GM21737 (cell line): ENCODE data around the gene TMTC1.

Experiments used
- ATAC-seq: cut with Tn5 transposase; IDR thresholded peaks from one replicate; pipeline ENCODE4 v1.9.1; 2021; ENCODE audit warnings: mild to moderate bottlenecking, moderate library complexity; ENCODE audit not compliant: unreplicated experiment

TMTC1 gene

DNA sequence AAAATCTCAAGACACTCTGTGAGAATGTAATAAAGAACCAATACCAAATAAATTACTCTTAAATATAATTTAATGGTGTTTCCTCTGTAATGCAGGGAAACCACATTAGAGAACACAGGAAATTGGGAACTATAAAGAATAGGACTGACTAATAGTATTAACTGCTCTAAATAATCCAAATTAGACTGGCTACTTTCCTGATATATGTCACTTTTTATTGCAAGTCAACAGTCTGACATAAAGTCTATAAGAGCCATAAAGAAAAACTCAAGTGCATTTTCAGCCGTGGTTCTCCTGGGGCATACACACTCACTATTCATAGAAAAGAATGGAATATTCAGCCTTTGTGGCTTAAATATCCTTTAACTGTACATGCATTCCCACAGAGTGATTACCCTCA is 161.5 kb downstream of the TMTC1 start:
- no peak for ATAC-seq

DNA sequence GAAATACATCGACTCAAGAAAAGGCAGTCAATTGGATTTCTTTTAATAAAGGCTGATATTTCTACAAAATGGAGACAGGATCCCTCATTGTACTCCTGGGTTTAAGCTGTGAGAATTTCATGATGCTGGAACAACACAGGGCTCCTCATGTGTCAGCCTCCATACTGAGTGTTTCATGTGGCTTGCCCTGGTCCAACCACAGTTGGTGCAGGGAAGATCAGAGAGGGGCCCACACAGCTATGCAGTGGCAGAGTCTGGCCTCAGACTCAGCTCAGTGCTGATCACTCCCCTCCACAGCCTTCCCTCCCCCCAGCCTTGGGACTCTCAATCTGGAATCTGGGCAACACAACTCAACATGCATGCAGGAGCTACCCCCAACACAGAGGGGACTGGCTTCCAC is 163.7 kb downstream of the TMTC1 start:
- no peak for ATAC-seq

DNA sequence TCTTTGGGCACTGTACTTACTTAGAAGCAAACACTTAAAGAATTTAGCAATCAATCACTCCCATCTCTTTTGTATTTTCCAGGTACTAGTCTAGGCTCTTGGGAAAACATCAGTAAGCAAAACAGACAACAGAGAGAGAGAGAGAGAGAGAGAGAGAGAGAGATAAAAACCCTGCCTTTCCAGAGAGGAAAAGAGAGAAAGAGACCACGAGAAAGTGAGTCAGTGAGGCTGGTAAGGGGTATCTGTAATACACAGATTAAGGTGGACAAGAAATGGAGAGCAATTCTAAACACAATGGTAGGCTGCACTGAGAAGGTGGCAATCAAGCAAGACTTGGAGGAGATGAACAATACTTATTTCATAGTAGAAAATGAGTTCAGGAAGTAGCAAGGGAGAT is 166.3 kb downstream of the TMTC1 start:
- ATAC-seq, result no peak

DNA sequence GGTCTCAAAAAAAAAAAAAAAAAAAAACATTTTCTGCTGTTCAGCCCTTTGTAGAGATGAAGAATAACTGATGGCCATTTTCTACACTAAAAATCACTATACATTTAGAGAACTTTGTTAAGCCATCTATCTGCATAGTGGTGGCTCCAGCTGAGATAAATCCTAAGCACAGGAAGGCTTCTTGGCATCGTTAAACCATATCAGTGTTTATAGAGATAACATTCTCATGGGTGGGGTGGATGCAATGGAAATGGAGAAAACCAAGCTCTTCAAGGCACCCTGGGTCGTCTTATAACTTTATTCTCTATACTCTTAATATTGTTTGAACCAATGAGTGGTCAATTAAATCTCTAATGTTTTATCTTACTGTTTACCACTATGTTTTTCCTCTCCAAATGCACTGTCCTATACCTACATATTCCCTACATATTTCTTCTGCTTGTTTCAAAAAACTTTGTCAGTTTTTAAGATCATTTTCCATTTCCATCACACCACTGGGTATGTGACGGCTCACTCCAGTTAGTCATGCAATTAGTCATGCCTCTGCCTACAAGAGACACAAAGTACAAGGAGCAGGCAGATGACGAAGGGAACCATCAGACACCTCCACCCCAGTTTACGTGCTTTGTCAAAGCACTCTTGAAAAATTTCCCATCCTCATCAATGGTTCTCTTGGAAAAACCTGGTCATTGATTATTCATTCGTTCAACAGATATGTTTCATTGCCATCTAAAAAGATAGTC is 166.9 kb downstream of the TMTC1 start:
- no peak for ATAC-seq

DNA sequence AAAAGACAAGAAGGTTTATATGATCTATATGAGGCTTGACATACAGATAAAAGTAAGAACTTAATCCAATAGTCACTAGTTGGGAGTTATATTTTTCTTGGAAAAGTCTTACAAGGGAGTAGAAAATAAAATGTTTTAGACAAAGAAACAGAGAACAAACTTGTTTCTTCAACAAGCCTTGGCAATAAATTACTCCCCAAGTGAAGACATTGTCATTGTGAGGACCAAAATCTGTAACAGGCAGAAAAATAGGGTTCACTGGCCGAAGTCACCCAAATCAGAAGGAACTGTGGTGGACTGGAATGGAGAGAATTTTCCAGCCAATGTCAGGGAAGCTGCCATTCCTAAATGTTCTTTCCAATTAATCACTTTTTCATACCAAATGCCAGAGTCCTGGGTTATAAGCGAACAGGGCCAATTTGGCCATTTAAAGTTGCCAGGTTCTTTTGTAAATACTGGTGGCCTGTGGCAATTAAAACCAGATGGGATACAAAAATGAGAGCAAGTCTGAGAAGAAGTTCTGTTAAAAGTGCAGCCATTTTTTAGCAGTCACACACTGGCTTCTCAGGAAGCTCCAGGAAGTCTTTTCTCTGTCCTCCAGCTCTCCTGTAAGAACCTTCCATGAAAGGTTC is 168.9 kb downstream of the TMTC1 start:
- ATAC-seq, result no peak

DNA sequence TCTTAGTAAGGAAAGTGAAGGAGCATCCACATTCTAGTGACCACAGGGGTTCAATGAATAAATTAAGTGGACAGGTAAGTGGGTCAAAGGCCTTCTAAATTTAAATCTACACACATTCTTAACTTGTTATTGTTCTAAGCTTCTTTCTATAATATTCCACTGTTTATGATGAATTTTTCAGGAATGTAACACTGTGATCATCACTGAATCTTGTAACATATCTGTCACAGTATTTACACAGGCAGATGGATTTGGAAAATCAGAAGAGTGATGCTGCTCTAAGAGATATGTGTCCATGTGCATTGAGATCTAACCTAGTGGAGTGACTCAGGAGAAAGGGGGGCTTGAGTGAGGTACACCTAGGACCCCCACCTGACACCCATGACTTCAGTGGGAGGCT is 170.8 kb downstream of the TMTC1 start:
- no peak for ATAC-seq

DNA sequence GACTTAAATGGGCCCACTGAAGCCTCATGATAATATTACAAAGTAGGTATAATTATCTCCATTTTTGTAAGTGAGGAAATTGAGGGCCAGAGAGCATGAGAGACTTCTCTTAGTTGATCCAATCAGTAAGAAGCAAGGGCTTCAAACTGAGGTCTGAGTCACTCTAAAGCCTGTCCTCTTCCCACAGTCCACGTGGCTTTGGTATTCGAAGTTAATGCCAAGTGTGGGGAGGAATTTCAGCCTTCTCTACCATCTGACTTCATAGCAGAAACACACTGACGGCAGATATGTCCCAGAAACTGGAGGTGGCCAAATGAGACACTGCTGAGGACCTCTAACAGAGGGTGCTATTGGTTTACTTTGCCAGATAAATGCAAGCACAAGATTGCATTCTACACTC is 171.8 kb downstream of the TMTC1 start:
- no peak for ATAC-seq

DNA sequence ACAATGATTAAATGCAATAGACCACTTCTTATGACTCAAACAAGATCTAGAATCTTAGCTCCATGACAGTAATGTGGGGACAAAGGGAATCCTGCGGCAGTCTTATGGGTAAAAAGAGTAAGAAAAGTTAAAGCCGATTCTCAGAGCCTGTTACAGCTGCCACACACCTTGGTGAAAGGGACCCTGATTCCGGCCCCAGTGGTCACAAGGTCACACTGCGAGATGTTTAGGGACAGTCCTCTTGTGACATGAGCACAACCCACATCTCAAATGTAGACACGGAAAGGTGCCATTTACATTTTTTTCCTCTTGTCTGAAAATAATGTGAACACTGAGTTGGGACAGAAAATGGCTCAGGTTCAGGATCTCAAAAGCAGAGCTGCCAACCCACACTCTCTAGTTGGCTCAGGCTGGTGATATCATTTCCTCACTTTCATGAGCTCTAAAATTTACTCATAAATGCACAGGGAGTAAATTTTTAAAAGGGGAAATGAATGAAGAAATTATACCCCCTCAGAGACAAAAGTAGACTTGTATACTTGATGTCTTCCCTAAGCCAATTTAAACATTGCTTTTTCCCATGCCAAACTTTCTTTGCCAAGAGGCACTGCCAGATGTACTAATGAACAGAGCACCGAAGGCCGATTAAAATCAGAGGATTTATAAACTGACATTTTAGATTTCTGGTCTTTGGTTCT is 173.1 kb downstream of the TMTC1 start:
- ATAC-seq, result no peak

DNA sequence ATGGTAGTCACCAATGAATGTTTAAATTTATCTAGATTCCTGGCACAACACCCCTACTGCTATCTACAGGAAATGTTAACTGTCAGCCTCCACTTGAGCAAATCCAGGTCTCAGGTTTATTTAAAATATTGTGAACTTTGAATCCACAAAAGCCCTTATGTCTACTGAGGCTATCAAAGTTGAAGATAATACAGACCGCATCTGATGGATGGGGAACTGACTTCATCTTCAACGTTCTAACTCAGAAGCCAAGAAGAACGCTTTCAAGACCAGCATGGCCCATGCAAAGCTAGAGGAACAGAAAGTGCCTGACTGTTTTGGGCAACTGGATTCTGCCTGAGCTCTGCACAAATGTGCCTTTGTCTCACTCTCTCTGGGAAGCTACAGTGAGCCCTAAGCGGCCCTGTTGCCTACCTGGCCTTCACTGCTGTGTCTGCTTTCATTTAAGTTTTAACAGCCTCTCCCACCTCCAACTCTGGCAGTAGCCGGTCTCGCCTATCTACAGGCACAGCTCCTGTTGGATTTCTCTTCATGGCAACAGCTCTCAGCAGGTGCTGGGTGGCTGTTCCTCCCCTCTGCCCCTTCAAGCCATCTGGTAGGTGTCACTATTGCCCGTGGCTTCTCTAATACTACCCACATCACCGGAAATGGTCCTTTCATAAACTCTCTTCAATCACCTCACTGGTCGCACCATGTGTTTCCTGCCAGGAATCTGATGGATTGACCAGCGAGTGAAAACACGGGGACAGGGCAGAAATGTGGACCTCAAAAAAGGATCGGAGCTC is 174.1 kb downstream of the TMTC1 start:
- no peak for ATAC-seq

DNA sequence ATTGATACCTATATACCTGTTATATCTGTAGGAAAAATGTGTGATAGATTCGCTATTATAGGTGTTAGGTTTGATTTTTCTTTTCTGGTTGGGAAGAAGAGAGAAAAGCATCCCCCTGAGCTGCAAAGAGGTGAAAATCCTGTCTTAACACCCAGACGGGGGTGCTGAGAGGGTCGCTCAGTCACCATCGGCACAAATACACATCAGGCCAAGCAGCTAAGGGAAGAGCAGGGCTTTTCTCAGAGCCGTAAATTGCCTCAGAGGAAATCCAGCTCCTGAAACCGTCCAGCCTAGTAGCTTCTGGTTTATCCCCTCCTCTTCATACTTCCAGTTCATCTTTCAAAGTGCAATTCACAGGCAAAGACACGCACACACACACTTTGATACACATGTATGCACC is 175.2 kb downstream of the TMTC1 start:
- ATAC-seq, result no peak

DNA sequence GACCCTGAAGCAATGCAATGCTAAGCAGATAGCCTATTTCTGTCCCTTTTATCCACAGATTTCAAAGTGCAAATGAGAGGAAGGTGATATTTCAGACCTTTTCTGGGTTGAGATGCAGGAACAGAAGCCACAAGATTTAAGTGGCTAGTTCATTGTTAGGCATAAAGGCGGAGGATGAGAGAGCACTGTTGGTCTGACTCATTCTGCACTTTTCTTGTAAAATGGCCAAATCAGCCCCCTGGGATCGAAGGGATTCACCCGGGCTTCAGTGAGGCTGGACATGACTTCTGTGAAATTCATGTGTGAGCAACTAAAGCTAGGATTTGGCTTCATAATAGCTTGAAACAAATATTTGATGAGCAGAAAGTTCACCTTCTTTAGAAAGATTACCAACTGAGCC is 184.4 kb downstream of the TMTC1 start:
- ATAC-seq, result no peak

DNA sequence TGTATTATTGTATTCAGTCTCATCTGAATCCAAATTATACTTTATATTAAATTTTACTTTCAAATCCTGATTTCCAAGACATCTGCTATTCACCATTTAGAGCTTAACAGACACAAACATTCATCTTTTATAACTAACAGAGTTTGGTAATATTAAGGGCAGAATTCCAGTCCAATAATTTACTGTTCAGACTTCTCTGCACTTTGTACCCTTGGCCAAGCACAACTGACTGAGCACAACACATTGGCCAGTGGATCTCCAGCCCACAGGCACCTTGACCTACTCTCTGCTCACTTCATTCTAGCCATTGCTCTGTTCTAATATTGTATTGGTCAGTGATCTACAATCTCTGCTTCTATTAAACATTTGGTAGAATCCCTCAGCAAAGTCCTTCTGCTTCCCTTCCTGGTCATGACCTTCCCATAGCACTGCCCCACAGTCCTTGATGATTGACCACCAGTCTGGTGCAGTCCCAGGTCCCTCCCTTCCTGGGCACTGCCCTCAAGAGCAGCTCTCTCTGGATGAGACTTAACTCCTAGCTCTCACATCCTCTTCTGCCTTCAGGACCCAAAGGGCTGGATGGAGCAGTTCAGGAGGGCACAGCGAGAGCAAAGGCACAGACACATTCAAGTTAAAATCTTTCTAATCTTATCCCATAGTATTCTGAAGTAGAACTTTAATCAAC is 188.5 kb downstream of the TMTC1 start:
- no peak for ATAC-seq

DNA sequence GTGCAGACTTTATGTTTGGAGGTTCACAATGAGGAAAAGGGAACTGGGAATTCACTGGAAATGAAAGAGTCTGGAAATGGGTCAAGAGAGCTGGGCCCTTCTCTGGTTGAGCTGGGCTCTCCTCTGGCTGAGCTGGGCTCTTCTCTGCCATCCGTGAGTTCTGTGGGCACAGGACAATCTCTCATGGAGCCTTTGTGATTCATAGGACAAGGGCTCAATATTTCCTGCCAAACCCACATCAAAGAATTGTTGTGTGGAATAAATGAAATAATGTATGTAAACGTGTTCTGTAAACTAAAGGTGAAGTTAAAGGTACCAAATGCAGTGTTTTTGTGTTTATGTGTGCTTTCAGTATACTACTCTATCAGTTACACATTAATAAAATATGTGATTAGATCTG is 190.7 kb downstream of the TMTC1 start:
- no peak for ATAC-seq

DNA sequence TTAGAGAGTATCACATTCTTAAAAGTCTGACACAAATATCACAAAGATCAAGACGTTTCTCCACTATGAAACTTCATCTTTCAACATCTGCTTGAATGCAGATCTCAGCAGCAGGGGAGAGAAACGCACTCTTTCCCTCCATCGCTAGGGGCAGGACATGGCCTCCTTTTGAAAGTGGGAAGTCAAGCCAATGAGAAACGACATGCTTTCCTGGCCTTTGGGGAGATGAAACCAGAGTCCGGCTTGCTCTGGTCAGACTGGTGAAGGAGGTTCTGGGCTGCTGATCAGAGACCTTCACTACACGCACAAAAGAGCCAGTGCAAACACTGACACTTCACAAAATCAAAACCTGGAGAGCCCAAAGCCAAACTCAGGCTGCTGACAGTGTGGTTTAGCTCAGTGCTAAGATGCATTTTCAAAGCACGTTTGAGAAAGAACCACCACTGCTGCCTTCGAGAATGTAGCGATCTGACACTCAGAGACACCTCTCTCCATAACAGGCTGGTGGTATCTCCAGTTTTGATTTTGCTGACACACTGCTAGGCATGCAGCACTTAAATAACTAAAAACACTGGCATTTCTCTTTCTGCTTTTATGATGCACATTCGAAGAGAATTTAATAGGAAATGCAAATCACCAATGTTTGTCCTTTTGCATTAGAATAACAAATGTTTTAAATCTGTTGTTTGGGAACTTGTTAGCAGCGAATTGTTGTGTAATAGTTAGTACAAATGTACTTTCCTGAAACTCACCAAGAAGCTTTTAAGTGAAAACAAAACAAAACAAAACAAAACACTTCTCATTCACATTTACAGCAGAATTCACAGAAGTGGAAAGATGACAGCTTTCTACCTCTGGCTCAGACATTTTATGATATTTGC is 192.4 kb downstream of the TMTC1 start:
- ATAC-seq, result no peak

DNA sequence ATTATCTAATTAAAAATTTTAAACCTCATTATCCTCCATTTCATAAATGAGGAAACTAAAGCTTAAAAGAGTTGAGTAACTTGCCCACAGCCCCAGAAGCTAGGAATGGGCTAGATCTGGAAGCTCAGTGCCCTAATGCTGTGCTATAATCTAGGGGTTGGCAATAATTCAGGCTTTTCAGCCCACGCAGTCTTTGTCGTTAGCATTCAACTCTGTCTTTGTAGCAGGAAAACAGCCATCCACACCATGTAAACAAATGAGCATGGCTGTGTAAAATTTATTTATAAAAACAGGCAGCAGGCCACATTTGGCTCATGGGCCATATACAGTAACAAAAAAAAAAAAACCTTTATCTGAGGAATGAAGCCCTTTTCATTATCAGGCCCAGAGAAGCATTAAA is 193.9 kb downstream of the TMTC1 start:
- no peak for ATAC-seq

DNA sequence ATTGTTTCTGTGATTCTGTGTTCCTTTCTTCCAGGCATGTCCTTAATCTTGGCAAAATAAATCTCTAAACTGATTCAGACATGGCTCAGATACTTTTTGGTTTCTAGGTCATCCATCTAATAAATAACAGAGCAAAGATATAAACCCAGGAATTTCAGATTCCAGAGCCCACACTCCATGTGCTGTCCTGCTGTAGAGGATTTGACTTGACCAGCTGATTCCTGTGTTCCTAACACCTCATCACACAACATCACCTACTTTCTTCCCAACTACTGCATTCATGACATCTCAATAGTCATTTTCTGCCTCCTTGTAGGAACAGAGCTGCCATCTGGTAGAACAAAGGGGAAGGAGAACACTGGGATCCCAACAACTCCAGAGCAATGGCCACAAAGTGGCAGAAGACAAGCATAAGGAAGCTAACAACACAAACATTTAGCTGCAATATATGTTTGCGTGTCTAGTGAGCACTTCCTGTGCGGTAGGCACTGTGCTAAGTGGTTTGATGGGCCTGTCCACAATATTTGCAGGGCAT is 194.4 kb downstream of the TMTC1 start:
- no peak for ATAC-seq

DNA sequence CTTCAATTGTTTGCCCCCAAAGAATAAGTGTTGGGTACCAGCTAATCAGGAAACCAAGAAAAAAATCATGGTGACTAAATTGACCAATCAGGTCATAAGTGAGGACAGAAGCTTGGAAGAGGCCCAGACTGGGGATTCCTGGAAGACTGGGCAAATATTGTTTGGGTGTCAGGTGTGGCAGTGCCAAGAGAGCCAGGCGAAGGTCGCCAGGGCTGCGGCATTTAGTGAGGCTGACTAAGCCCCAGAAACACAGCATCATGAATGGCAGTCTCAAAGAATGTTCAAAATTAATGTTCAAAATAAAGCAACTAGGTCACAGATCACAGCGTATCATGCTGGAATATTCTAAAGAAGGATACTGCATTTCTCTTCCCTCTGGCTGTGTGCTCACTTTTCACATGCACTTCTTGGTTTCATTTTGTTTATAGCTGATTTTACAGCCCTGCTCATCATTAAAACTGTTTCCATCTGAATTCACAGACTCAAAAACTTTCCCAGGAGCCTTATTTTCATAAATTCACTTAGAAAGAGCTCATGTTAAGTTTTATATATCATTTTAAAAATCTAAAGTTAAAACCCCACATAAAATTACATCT is 201.0 kb downstream of the TMTC1 start:
- no peak for ATAC-seq

DNA sequence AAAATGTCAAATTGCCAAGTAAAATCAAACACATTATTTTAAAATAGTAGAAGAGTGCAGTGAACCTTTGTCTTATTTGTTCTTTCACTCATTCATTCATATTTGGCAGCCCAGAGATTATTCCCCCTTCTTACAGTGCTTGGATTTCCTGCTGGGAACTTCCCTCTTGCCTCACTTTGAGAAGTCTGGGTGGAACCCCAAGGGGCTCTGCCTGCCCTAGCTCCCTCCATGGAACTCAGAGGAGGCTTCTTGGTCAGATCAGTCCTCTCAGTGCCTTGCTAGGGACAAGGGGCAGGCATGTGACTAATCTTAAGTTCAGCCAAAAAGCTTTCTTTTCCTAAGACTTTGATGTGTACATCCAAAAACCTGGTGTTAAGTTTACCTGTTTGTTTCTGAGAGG is 201.6 kb downstream of the TMTC1 start:
- no peak for ATAC-seq

DNA sequence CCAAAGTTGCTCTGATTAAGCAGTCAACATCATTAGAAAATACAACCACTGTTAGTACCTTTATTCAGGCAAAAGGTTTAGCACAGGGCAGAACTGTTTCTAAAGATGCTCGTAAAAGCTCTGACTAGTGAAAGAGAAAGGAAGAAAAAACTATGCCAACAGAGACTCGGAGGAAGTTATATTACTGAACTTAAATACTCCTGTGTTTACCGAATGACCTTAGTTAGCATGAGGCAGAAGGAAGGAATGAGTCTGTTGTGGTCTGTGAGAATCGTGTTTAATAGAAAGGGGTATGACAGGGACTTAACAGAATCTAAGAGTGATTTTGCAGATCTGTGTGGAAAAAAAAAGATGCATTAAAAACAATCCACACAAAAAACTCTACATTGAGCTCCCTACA is 202.1 kb downstream of the TMTC1 start:
- ATAC-seq, result no peak
